Skeletal muscle cell (primary cell): ENCODE data around the gene ITIH5.
"Not testable (repeated sequence)": the region's sequence is repeated elsewhere in the genome, so short reads cannot be mapped to it uniquely, and the experiment has no call there.

Source experiments
- DNase-seq: peaks from one replicate; pipeline ENCODE4 v3.0.0-alpha.2; 2010; ENCODE audit warnings: low read depth
- H3K4me3 ChIP-seq: 2 replicates; pipeline ENCODE4 v1.5.1; 2011; ENCODE audit warnings: low read depth, mild to moderate bottlenecking, control low read depth, low read length, moderate library complexity

ITIH5 gene

DNA sequence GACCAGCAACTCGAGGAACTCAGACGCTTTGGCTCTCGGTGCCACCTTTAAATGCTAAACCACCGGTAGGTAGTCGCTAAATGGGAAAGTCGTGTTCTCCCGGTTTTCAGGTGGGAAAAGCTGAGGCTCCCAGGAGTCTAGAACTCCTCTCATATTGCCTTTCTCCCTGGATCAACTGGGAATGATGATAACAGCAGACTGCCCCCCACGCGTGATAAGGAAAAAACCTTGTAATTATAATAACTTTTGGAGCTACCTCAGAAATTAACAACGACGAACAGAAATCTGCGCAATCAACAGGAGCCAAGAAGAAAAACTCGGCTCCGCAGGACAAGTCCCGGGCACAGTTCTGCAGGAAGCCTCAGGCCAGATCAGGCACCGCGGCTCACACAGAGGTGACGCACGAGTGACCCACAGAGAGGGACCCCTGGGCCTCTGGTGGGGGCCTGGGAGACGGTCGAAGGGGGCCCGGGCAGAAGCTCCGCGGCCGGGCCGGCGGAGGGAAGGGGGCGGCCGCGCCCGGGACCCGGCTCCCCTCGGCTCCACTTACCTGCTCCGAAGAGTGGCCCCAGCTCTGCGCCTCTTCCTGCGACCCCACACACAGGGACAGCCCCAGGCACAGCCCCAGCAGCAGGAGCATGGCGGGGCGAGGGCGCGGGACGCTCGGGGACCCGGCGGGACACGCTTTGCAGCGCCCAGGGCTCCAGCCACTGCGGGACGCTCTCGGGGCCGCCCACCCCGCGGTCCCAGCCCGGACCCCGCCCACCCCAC is at the start of gene ITIH5:
TSS of gene ITIH5 (minus strand) at position 714 of the 771 bp plus-strand sequence. CDS start at position 640, 74 bp downstream.
- DNase-seq: no peak
- H3K4me3 ChIP-seq: peak within 1 kb of the TSS; percentile 30

DNA sequence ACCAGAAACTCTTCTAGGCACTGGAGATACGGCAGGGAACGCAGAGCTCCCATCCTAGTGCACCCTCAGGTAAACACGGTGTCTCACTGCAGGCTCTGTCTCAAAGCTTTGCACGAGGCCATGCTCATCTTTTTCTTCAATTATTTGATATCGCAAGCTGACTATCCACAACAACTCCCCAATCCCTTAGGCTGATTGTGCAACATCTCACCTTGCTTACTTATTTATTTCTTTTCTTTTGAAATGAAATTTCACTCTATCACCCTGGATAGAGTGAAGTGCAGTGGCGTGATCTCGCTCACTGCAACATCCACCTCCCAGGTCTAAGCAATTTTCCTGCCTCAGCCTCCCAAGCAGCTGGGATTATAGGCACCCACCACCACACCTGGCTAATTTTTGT is 48.7 kb upstream of the ITIH5 start:
- H3K4me3 ChIP-seq: no peak overlapping the region
- DNase-seq: no peak

DNA sequence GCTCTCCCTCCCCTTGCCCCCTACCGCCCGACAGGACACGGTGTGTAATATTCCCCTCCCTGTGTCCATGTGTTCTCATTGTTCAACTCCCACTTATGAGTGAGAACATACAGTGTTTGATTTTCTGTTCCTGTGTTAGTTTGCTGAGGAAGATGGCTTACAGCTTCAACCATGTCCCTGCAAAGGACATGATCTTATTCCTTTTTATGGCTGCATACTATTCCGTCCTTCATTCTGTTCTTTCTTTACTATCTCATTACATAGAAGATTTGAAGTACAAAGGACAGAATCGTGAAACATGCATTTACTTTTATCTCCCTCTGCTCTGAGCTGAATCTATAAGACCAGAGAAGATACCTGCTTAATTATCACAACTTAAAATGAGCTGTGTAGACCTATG is 44.3 kb upstream of the ITIH5 start:
- not testable (repeated sequence) for H3K4me3 ChIP-seq, DNase-seq

DNA sequence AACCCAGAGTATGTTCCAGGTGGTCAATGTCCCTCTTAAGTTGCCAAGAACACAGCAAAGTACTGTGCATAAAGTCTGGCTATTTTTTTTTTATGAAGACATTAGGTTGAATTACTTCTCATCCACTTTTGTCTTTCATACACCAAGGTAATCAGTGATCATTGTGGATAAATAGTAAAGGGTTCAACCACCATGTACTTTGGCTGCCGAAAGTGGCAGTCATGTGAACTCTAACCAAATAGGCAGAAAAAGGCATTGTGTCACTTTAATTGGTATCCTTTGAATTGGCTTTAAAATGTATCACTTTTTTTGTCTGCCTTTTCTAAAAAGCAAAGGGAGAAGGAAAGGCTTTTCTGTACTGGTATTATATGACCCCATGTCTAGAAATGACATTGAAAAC is 43.7 kb upstream of the ITIH5 start:
- DNase-seq: no peak
- no peak overlapping the region for H3K4me3 ChIP-seq

DNA sequence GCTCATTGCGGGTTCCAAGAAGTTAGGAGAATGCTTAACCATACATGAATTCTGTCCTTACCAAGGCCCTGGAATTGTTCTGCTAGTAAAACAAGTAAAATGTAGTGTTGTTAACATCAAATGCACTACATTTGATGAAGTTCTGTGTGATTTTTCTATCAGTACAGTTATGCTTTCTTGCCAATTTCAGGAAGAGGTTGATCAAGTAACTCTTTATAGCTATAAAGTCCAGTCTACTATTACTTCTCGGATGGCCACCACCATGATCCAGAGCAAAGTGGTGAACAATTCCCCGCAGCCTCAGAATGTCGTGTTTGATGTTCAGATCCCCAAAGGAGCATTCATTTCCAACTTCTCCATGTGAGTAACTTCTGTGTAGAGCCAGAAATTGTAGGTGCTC is 42.1 kb upstream of the ITIH5 start:
- DNase-seq: no peak
- no peak overlapping the region for H3K4me3 ChIP-seq

DNA sequence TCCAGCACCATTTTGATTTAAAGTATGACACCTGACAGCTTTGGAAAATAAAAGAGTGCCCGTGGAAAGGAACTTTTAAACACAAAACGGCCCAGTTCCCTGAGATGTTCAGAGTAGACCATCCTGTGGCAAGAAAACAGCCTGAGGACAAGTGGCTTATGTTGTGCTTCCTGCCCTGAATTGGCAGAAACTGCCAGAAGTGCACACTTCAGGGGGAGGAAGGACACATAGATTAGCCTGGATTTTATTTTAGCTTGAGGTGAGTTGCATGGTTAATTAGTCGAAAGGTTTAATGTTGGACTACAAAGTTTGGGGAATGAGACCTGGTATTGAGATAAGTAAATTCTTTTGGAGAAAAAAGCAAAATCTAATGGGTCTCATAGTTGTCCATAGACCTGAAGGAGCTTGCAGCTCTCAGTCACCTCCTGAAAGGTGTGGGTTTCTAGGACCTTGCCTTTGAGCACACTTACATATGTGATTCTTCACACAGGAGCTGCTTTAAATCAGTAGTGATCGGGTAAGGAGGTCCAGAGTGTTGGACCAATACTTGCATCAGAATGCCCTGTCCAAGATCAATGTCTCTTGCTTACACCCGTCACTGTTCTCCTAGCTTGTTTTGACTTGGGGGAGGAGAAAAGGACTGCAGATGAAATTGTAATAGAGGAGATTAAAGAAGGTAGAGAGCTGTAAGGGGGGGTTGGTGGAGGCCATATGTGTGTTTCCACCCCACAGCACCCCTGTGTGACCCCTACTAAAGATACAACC is 41.3 kb upstream of the ITIH5 start:
- DNase-seq: no peak

DNA sequence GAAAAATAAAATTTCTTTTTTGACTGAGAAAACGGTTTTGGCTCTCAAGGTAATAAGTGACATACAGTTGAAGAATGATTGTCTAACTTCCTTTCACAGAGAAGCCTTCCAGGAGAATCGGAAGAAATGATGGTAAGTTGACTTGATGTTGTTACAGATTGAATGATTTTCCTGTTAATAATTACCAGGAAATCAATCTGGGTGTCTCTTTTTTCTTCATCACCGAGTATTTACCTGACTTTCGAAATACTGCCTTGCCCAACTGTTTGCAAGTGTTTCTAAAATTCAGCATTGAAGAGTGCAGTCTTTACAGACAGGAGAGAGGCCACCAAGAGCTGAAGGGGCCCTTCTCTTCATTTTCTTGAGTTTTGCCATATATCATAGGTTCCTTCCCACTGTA is 40.3 kb upstream of the ITIH5 start:
- no peak overlapping the region for H3K4me3 ChIP-seq
- DNase-seq: no peak

More for the DNA sequence above, 41.3 kb upstream of the ITIH5 start:
- H3K4me3 ChIP-seq: no peak overlapping the region

DNA sequence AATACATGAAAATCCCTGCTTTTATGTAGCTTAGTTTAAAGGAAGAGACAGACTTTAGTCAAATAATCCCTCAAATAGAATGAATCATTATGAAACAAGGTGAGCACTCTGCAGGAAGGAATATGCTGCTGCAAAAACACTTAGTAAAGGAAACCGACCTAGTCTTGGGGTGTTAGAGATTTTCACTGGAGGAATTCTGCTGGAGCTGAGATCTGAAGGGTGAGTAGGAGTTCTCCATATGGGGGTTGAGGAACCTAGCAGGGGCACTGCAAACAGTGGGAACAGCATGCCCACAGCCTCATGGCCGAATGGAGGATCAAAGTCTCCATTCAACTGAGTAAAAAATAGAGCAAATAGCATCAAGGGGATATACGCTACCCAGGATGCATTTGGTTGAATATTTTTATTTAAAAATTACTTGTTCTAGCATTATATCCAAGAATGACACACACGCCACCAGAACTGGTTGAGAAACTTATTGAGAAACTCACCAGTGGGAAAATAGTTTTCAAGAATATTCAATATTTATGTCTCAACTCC is 39.8 kb upstream of the ITIH5 start:
- DNase-seq: no peak
- H3K4me3 ChIP-seq: no peak overlapping the region

DNA sequence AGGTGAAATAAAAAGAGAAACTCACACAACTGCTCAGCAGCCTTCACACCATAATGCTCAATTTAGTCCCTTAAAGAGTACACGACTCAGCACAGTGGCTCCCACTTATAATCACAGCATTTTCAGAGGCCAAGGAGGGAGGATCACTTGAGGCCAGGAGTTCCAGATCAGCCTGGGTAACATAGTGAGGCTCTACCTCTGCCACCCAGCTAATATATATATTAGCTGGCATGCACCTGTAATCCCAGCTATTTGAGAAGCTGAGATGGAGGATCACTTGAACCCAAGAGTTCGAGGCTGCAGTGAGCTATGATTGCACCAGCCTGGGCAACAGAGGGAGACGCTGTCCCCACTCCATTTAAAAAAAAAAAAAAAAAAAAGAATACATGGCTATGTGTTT is 38.6 kb upstream of the ITIH5 start:
- no peak for DNase-seq
- no peak overlapping the region for H3K4me3 ChIP-seq

DNA sequence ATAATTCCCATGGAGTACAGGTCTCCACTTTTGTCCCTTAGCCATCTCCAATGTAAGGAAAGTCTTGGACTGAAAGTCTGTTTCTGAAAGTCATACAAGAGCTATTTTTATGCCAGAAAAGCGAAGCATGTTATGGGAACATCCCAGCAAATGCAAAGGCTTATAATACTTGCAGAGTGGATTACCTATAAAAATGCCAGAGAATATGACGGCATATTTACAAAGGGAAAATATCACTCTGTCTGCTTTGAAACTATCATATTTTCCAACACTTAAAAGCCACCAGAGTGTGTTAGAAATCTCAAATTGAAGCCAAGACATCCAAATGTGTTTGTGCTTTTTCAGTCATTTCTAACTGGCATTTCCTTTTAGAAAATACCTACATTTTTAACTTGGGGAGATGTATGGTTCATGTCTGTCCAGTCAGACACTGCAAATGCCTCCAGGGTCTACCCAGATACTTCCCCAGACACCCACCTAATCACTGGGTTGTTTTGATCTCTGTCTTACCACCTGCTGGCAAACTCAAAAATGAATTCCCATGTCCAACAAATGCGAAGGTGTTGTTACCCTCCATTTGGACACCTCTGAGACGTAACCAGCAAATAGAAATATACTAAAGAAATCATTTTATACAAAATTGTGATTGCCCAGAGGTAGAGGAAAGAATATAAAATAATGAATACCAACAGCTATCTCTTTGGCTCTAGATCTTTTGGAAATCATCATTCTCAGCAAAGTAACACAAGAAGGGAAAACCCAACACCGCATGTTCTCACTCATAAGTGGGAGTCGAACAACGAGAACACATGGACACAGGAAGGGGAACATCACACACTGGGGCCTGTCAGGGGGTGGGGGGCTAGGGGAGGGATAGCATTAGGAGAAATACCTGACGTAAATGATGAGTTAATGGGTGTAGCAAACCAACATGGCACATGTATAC is 37.6 kb upstream of the ITIH5 start:
- DNase-seq: no peak
- H3K4me3 ChIP-seq: no peak overlapping the region

DNA sequence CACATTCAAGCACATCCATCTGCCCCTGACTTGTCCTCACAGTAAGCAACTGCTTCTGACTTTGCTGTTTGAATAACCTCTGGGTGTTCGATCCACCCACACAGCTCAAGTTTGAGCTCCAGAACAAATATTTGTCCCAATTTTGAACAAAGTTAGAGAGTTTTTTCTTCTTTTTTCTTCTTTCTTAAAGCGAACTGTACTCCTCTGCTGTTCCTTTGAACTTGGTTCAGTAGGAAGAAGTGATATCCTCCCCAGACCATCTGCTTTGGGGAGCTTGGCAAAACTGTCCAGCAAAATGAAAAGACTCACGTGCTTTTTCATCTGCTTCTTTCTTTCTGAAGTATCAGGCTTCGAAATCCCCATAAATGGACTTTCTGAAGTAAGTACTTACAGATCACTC is 36.4 kb upstream of the ITIH5 start, which contains the start of gene ITIH2:
TSS of gene ITIH2 (plus strand) at position 177 of the 400 bp plus-strand sequence. CDS start at position 296, 119 bp downstream.
- H3K4me3 ChIP-seq: no peak within 1 kb of the TSS
- DNase-seq: no peak

DNA sequence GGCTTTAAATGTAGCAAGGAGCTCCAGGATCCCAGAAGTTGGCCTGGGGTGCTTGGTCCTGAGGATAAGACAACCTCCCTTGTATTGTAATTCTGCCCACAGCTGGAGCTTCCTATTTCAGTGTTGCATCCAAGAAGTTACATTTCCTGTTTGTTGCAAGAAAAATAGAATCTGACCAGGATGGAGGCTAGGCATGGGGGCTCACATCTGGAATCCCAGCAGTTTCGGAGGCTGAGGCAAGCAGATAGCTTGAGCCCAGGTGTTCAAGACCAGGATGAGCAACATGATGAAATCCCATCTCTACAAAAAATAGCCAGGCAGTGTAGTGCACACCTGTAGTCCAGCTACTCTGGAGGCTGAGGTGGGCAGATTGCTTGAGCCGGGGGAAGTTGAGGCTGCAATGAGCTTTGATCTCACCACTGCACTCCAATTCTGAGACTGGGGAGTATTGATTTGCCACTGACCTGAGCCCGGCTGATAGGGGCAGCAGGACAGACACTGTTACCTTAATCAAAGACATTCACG is 35.6 kb upstream of the ITIH5 start:
- no peak overlapping the region for H3K4me3 ChIP-seq
- no peak for DNase-seq

DNA sequence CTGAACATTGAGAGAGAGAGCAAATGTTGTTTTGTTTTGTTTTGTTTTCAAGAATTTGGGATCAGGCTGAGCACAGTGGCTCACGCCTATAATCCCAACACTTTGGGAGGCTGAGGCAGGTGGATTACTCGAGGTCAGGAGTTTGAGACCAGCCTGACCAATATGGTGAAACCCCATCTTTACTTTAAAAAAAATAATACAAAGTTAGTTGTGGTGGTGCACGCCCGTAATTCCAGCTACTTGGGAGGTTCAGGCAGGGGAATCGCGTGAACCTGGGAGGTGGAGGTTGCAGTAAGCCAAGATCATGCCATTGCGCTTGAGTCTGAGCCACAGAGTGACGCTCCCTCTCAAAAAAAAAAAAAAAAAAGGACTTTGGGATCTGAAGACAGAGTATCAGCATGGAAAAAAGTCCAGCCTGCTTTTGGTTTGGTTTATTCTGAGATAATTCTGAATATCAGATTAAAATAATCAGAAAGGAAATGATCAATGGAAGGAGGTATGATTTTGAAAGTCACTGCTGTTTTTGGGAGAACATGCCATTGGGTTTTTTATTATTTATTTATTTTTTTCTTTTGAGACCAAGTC is 34.5 kb upstream of the ITIH5 start:
- DNase-seq: no peak
- H3K4me3 ChIP-seq: no peak overlapping the region

DNA sequence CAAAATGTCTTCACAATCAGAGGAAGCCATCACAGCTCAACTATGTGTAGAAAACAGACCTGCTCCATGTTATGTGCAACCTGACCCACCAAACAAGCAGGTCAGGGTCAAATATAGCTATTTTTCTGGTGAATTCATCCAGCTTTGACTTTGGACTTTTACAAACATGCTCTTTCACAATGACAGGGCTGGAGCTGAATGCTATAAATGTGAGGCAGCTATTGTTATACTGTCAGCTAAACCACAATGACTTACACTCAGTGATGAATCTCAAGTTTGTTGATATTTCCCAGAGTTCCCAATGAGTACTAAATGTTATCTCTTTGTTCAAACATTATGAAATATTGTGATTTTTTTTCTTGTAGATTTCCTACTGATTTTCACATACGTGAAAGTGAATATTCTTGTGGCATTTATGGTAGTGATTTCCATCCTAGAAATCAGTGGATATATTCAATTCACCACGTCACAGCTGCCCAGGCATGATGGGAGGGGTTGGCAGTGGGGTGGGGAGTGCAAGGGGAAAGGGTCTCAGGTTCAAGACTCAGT is 33.9 kb upstream of the ITIH5 start:
- no peak for DNase-seq
- no peak overlapping the region for H3K4me3 ChIP-seq

DNA sequence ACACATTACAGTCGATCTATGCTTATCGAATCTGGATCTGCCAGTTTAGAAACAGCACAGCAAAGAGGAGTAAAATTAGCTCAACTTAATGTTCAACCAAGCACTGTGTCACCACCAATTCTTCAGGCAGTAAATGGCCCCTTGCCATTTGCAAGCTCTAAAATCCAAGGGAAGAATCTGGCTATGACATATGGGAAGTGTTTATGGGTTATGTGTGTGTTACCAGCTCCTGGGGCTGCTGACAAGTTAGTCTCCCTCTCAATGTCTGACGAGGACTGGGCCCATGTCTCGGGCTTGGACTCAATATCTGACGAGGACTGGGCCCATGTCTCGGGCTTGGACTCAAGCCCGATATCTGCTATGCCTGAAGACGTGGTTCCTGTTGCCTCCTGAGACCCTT is 30.7 kb upstream of the ITIH5 start:
- DNase-seq: no peak
- H3K4me3 ChIP-seq: no peak overlapping the region

DNA sequence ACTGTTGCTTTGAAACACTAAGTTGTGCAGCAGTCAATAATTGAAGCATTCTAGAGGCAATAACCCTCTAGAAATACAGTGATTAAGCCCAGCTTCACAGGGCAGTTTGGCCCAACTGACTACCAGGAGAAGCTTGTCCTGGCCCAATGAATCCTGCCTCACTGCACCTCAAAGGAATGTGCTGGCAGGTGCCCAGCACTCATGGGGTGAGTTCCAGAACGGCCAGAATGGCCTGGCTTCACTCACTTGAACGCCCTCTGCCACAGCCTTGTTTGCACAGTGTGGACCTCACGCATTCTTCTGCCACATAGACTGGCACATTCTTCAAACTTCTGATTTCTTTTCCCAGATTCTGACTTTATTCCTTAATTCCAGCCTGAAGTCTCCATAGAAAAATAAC is 29.8 kb upstream of the ITIH5 start:
- DNase-seq: no peak
- no peak overlapping the region for H3K4me3 ChIP-seq

DNA sequence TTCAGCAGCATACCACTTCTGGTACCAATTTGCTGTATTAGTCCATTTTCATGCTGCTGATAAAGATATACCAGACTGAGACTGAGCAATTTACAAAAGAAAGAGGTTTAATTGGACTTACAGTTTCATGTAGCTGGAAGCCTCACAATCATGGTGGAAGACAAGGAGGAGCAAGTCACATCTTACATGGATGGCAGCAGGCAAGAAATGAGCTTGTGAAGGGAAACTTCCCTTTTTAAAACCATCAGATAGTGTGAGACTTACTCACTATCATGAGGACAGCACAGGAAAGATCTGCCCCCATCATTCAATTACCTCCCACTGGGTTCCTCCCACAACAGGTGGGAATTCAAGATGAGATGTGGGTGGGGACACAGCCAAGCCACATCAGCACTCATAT is 26.4 kb upstream of the ITIH5 start:
- H3K4me3 ChIP-seq, DNase-seq: not testable (repeated sequence)

DNA sequence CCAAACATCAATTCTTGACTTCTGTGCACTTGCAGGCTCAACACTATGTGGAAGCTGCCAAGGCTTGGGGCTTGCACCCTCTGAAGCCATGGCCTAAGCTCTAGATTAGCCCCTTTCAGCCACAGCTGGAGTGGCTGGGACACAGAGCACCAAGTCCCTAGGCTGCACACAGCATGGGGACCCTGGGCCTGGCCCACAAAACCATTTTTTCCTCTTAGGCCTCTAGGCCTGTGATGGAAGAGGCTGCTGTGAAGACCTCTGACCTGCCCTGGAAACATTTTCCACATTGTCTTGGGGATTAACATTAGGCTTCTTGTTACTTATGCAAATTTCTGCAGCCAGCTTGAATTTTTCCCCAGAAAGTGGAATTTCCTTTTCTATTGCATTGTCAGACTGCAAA is 25.6 kb upstream of the ITIH5 start:
- DNase-seq, H3K4me3 ChIP-seq: not testable (repeated sequence)
